NCI-H2196 (cell line): Measurements from ENCODE around the gene GUCA1C.

Experiments
- DNase-seq: peaks from one replicate; lab custom pipeline; 2025; ENCODE audit not compliant: unreplicated experiment; lab: John Stamatoyannopoulos, UW

Gene GUCA1C

GRCh38 chr3:108953700-108954099 lies at the start of gene GUCA1C:
Gene GUCA1C, minus strand, starts transcription at chr3:108953879. Its CDS starts 117 bp downstream, at chr3:108953762.
- DNase-seq: no peak

- no peak for DNase-seq
Measured at GRCh38 chr3:108998436-108998835, 44.8 kb upstream of the GUCA1C start.

- no peak for DNase-seq
Measured at GRCh38 chr3:108985844-108986243, 32.2 kb upstream of the GUCA1C start.

GRCh38 chr3:108983051-108983450 lies 29.4 kb upstream of the GUCA1C start:
- no peak for DNase-seq

GRCh38 chr3:108976058-108976457 lies 22.4 kb upstream of the GUCA1C start:
- no peak for DNase-seq

GRCh38 chr3:108973019-108973418 lies 19.3 kb upstream of the GUCA1C start:
- DNase-seq: no peak

GRCh38 chr3:108972482-108972881 lies 18.8 kb upstream of the GUCA1C start:
- DNase-seq: no peak

GRCh38 chr3:108970561-108970960 lies 16.9 kb upstream of the GUCA1C start:
- no peak for DNase-seq

- DNase-seq: no peak
Measured at GRCh38 chr3:108966773-108967172, 13.1 kb upstream of the GUCA1C start.

GRCh38 chr3:108959017-108959416 lies 5.3 kb upstream of the GUCA1C start:
- DNase-seq: no peak

- DNase-seq: no peak
Measured at GRCh38 chr3:108953210-108953609, 469 bp downstream of the GUCA1C start.

- DNase-seq: no peak
Measured at GRCh38 chr3:108951820-108952501, 1.7 kb downstream of the GUCA1C start.

GRCh38 chr3:108947855-108948254 lies 5.8 kb downstream of the GUCA1C start:
- no peak for DNase-seq

- DNase-seq: no peak
Measured at GRCh38 chr3:108946292-108947285, 7.1 kb downstream of the GUCA1C start.

GRCh38 chr3:108940568-108941263 lies 13.0 kb downstream of the GUCA1C start:
- DNase-seq: no peak

GRCh38 chr3:108940166-108940565 lies 13.5 kb downstream of the GUCA1C start:
- DNase-seq: no peak

- DNase-seq: no peak
Measured at GRCh38 chr3:108936924-108937689, 16.6 kb downstream of the GUCA1C start.

GRCh38 chr3:108931035-108931434 lies 22.6 kb downstream of the GUCA1C start:
- DNase-seq: no peak

- DNase-seq: no peak
Measured at GRCh38 chr3:108918866-108919265, 34.8 kb downstream of the GUCA1C start.

GRCh38 chr3:108914774-108915641 lies 38.7 kb downstream of the GUCA1C start:
- DNase-seq: peak; percentile 87
